ENCODE results near the gene ARHGAP42.
A peak's percentile ranks its signal among the peaks of the same experiment; 100 is the strongest.

Gene ARHGAP42

GRCh38 chr11:100978442-100978841, 291.4 kb downstream of the ARHGAP42 start:
- TF ChIP-seq CTCF (IDR thresholded peaks at IDR 0.05): no peak

GRCh38 chr11:100978939-100979338, 291.9 kb downstream of the ARHGAP42 start:
- no peak for TF ChIP-seq CTCF (IDR thresholded peaks at IDR 0.05)

GRCh38 chr11:100980156-100980555, 293.1 kb downstream of the ARHGAP42 start:
- peak; percentile 76 for TF ChIP-seq CTCF (IDR thresholded peaks at IDR 0.05)

GRCh38 chr11:100981196-100981824, 294.2 kb downstream of the ARHGAP42 start:
- no peak for TF ChIP-seq CTCF (IDR thresholded peaks at IDR 0.05)

- TF ChIP-seq CTCF (IDR thresholded peaks at IDR 0.05): no peak
Observed at GRCh38 chr11:100984668-100985067, 297.6 kb downstream of the ARHGAP42 start.

- TF ChIP-seq CTCF (IDR thresholded peaks at IDR 0.05): no peak
Observed at GRCh38 chr11:100990931-100991330, 303.8 kb downstream of the ARHGAP42 start.

GRCh38 chr11:100991541-100991940, 304.5 kb downstream of the ARHGAP42 start:
- TF ChIP-seq CTCF (IDR thresholded peaks at IDR 0.05): no peak

- TF ChIP-seq CTCF (IDR thresholded peaks at IDR 0.05): no peak
Observed at GRCh38 chr11:100994966-100995365, 307.9 kb downstream of the ARHGAP42 start.
